OCI-LY1 (cell line): Measurements from ENCODE around the gene SORCS3.

Source experiments
- H2AFZ ChIP-seq: fragments of 200-600 bp; sonication (generic), shearing (Covaris generic); 2 replicates; pipeline ENCODE4 v1.6.0; 2014; ENCODE audit warnings: antibody characterized with exemption, mild to moderate bottlenecking, low read length
- H3F3A ChIP-seq: fragments of 200-600 bp; sonication (generic), shearing (Covaris generic); 2 replicates; pipeline ENCODE4 v1.6.0; 2014; ENCODE audit warnings: mild to moderate bottlenecking, antibody characterized with exemption, low read length, moderate library complexity; ENCODE audit not compliant: insufficient read depth
- H3K27ac ChIP-seq: fragments of 200-600 bp; sonication (generic); 2 replicates; pipeline ENCODE4 v1.5.1; 2014; ENCODE audit warnings: low read length, mixed run types, mild to moderate bottlenecking, low read depth; ENCODE audit not compliant: poor library complexity, severe bottlenecking
- H3K27me3 ChIP-seq: fragments of 200-600 bp; sonication (generic); 2 replicates; pipeline ENCODE4 v1.6.0; 2014; ENCODE audit warnings: antibody characterized with exemption, mild to moderate bottlenecking, low read length, moderate library complexity; ENCODE audit not compliant: insufficient read depth
- H3K36me3 ChIP-seq: fragments of 200-600 bp; sonication (generic); 2 replicates; pipeline ENCODE4 v1.6.1; 2014; ENCODE audit warnings: mild to moderate bottlenecking, antibody characterized with exemption, low read length, moderate library complexity, mixed read lengths; ENCODE audit not compliant: insufficient read depth
- H3K4me1 ChIP-seq: fragments of 200-600 bp; sonication (generic); 2 replicates; pipeline ENCODE4 v1.5.1; 2014; ENCODE audit warnings: mild to moderate bottlenecking, low read length, moderate library complexity; ENCODE audit not compliant: insufficient read depth, severe bottlenecking
- H3K4me2 ChIP-seq: fragments of 200-600 bp; sonication (generic), shearing (Covaris generic); 2 replicates; pipeline ENCODE4 v1.6.1; 2014; ENCODE audit warnings: low read length
- H3K4me3 ChIP-seq: fragments of 200-600 bp; sonication (generic); 2 replicates; pipeline ENCODE4 v1.5.1; 2014; ENCODE audit warnings: low read length, low read depth, mild to moderate bottlenecking, mixed read lengths; ENCODE audit not compliant: poor library complexity, severe bottlenecking
- H3K79me2 ChIP-seq: fragments of 200-600 bp; shearing (Covaris generic); 2 replicates; pipeline ENCODE4 v1.6.1; 2016; ENCODE audit warnings: mixed run types, low read length, mixed read lengths; ENCODE audit not compliant: insufficient read depth
- H3K9ac ChIP-seq: fragments of 200-600 bp; sonication (generic), shearing (Covaris generic); 2 replicates; pipeline ENCODE4 v1.6.1; 2014; ENCODE audit warnings: mild to moderate bottlenecking, low read length, mixed read lengths
- H3K9me2 ChIP-seq: fragments of 200-600 bp; sonication (generic), shearing (Covaris generic); 2 replicates; pipeline ENCODE4 v1.6.1; 2014; ENCODE audit warnings: low read depth, mild to moderate bottlenecking, low read length, mixed read lengths
- H3K9me3 ChIP-seq: fragments of 200-600 bp; shearing (Covaris generic); 2 replicates; pipeline ENCODE4 v1.6.1; 2014; ENCODE audit warnings: low read length, mixed read lengths
- H4K20me1 ChIP-seq: fragments of 200-600 bp; sonication (generic), shearing (Covaris generic); 2 replicates; pipeline ENCODE4 v1.6.0; 2016; ENCODE audit warnings: mild to moderate bottlenecking, low read length; ENCODE audit not compliant: insufficient read depth
- CTCF ChIP-seq: fragments of 200-600 bp; sonication (generic), shearing (Covaris generic); IDR thresholded peaks from 2 replicates; pipeline ENCODE4 v1.5.1; 2017; ENCODE audit warnings: mild to moderate bottlenecking, antibody characterized with exemption, low read length, moderate library complexity, mixed read lengths
- EZH2 ChIP-seq: fragments of 200-600 bp; sonication (generic), shearing (Covaris generic); IDR thresholded peaks from 2 replicates; pipeline ENCODE4 v1.8.0; 2017; ENCODE audit warnings: borderline replicate concordance, mixed run types, mild to moderate bottlenecking, antibody characterized with exemption, low read length, moderate library complexity, mixed read lengths

Gene SORCS3

GRCh38 chr10:104678658-104679057 lies 37.6 kb downstream of the SORCS3 start:
- Histone ChIP-seq H3K36me3 (no peaks in the 10 kb centered on the region), H3K9me3 (no peaks in the 10 kb centered on the region), H3K79me2 (no peaks in the 10 kb centered on the region), H4K20me1 (no peaks in the 10 kb centered on the region), H2AFZ (no peak overlapping the region), H3F3A (no peaks in the 10 kb centered on the region), H3K9ac (no peak overlapping the region), H3K4me2 (no peak overlapping the region), H3K27ac (no peak overlapping the region), H3K27me3 (no peaks in the 10 kb centered on the region), H3K9me2 (no peaks in the 10 kb centered on the region; the same call in 1 of the 2 replicates), H3K4me1 (no peaks in the 10 kb centered on the region), H3K4me3 (no peak overlapping the region)
- TF ChIP-seq CTCF = no peak
- no peak for TF ChIP-seq EZH2

- H3K36me3 ChIP-seq = no peaks in the 10 kb centered on the region
- no peaks in the 10 kb centered on the region for H3K9me2 ChIP-seq
- no peaks in the 10 kb centered on the region for H3K27me3 ChIP-seq
- H3K9me3 ChIP-seq = no peaks in the 10 kb centered on the region
- no peak for TF ChIP-seq CTCF
- no peak for TF ChIP-seq EZH2
- H3K9ac ChIP-seq = no peak overlapping the region
- H3K4me3 ChIP-seq = no peak overlapping the region
- no peaks in the 10 kb centered on the region for H3K79me2 ChIP-seq
- no peak overlapping the region for H3K27ac ChIP-seq
- no peak overlapping the region for H3K4me2 ChIP-seq
- no peaks in the 10 kb centered on the region for H3K4me1 ChIP-seq
- H2AFZ ChIP-seq = no peak overlapping the region
- H3F3A ChIP-seq = no peaks in the 10 kb centered on the region
- no peaks in the 10 kb centered on the region for H4K20me1 ChIP-seq
Observed at GRCh38 chr10:104680467-104681401, 39.6 kb downstream of the SORCS3 start.

DNA sequence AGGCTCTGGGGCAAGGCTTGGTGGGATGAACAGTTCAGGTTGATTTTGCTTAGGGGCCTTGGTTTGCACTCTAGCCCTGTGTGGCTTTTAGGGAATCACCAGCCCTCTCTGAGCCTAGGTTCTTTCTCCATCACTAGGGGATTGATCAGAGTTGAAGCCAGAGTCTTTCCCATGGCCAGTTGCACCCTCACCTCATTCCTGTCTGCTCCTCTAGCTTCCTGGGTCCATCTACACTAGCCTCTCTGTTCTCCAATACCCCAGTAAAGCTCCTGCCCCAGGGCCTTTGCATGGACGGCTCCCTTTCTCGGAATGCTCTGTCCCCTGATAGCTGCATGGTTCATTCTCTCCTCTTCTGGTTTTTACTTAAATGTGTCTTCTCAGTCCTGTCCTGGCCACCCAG lies 40.4 kb downstream of the SORCS3 start:
- no peaks in the 10 kb centered on the region for H4K20me1 ChIP-seq
- no peaks in the 10 kb centered on the region for H3K4me1 ChIP-seq
- no peak overlapping the region for H3K9ac ChIP-seq
- H3K79me2 ChIP-seq = no peaks in the 10 kb centered on the region
- H3K9me3 ChIP-seq = no peaks in the 10 kb centered on the region
- no peaks in the 10 kb centered on the region for H3F3A ChIP-seq
- no peak for TF ChIP-seq EZH2
- no peak for TF ChIP-seq CTCF
- H3K27me3 ChIP-seq = no peaks in the 10 kb centered on the region
- no peak overlapping the region for H3K27ac ChIP-seq
- no peak overlapping the region for H3K4me3 ChIP-seq
- no peaks in the 10 kb centered on the region for H3K9me2 ChIP-seq
- no peak overlapping the region for H2AFZ ChIP-seq
- H3K4me2 ChIP-seq = no peak overlapping the region
- no peaks in the 10 kb centered on the region for H3K36me3 ChIP-seq
